Right atrium auricular region (tissue), 2 donors: ENCODE data around the gene TINCR. TPM values are rescaled to one million over a fixed set of nuclear protein-coding genes. Genes with fewer than 3 reads are reported as not detected.

Experiments used
- DNase-seq: peaks from one replicate; pipeline ENCODE4 v3.0.0-alpha.2; 2019; ENCODE audit warnings: low spot score
- H3K27ac ChIP-seq, 2 donors: fragments of 200-600 bp; sonication (generic); 1 replicate in 1 of 2; 2 replicates in 1 of 2; pipeline ENCODE4 v1.5.1; 2016 to 2019
- H3K27me3 ChIP-seq, 2 donors: fragments of 200-600 bp; sonication (generic); one replicate each; pipeline versions ENCODE4 v1.5.1 to v1.6.0; 2017 to 2019
- H3K36me3 ChIP-seq: fragments of 200-600 bp; sonication (generic); one replicate; pipeline ENCODE4 v1.5.1; 2016
- H3K4me1 ChIP-seq, 2 donors: fragments of 200-600 bp; sonication (generic); one replicate each; pipeline versions ENCODE4 v1.5.1 to v1.6.0; 2017 to 2019
- H3K4me3 ChIP-seq, 2 donors: fragments of 200-600 bp; sonication (generic); 1 replicate in 1 of 2; 2 replicates in 1 of 2; pipeline ENCODE4 v1.5.1; 2017 to 2019; ENCODE audit warnings: mild to moderate bottlenecking in 1 of 2, moderate library complexity in 1 of 2
- H3K9me3 ChIP-seq, 2 donors: fragments of 200-600 bp; sonication (generic); one replicate each; pipeline ENCODE4 v1.5.1; 2019
- CTCF ChIP-seq, 2 donors: fragments of 200-600 bp; sonication (generic); IDR thresholded peaks; one replicate each; pipeline ENCODE4 v1.5.1; 2019; ENCODE audit warnings: antibody characterized with exemption in 2 of 2
- total RNA-seq, 2 donors: library from RNA; depleted of rRNA; stranded (reverse); fragments of >200 nt; gene quantifications; one replicate each; pipeline ENCODE4 v1.1.0, GENCODE V29; 2016

TINCR gene
- total RNA-seq, 2 donors from 2014 or later = 0.59 TPM; not detected in 1

- peaks cover 83% of the 10 kb centered on the region for H3K36me3 ChIP-seq
- H3K9me3 ChIP-seq = no peaks in the 10 kb centered on the region
- no peaks in the 10 kb centered on the region for H3K27me3 ChIP-seq
- DNase-seq = no peak
- peak overlapping the region in 1 of 2 donors; percentile 18 for H3K27ac ChIP-seq
- H3K4me1 ChIP-seq = peaks cover 0 to 5% of the 10 kb centered on the region in 2 donors
- TF ChIP-seq CTCF (IDR thresholded peaks at IDR 0.05) = no peak
- H3K4me3 ChIP-seq = no peak overlapping the region
These were observed 40.5 kb upstream of the TINCR start for GRCh38 chr19:5608291-5608690.

DNA sequence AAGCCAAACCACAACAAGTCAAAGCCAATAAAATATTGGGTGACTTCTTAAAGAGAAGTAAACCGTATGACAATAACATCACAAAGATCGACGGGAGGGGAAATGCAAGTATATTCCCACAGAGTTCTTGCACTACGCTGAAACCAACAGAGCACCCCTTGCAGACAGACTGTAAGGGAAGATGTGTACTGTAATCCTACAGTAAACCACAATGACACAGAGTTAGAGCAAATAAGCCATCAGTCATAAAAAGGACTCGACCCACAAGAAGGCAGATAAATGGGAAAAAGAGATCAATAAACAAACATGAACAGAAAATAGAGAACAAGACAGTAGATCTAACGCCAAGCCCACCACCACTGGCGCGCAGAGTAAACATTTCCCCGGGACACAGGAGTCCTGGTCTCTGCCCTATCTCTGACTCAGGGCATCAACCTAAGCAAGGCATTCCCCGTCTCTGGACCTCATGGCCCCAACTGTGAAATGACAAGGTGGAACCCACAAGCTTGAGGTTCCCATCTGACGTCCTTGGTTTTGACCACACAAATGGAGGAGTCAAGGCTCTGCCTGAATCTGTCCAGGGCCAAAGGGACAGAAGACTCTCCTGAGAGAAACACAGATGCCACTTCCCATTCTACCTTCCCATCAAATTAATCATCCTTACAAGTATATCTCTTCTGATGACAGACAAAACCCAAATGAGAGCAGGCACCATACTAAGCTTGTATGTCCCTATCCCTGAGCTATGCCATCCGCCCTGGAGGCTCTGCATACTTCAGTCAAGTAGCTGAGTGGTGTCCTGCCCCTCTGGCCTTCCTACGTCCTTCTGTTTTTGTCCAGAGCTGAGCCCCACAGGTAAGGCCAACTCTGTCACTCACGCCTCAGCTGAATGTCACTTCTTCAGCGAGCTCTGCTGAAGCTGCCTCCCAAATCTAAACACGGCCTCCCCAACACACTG lies 39.8 kb upstream of the TINCR start:
- Histone ChIP-seq H3K27ac (peak overlapping the region in 1 of 2 donors; percentile 20), H3K27me3 (no peaks in the 10 kb centered on the region), H3K36me3 (peaks cover 83% of the 10 kb centered on the region), H3K9me3 (no peaks in the 10 kb centered on the region), H3K4me1 (peaks cover 0 to 5% of the 10 kb centered on the region in 2 donors), H3K4me3 (no peak overlapping the region)
- no peak for TF ChIP-seq CTCF (IDR thresholded peaks at IDR 0.05)
- no peak for DNase-seq

DNA sequence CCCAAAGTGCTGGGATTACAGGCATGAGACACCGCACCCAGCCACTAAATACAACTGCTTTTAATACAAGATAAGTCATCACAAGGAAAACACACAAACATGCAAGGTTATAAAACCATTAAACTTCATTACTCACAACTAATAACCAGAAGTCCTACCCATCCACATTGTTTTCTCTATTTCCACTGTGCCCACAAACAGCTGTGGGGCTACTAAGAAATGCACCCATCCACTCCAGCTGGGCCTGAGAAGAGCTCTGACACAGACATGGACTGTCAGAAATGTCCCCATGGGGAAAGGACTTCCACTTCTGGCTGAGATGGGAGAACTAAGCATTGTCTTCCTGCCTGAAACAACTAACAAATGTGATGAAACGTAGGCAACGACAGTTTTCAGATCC lies 37.6 kb upstream of the TINCR start:
- peaks cover 92% of the 10 kb centered on the region for H3K36me3 ChIP-seq
- H3K4me3 ChIP-seq = no peak overlapping the region
- no peak for TF ChIP-seq CTCF (IDR thresholded peaks at IDR 0.05)
- no peaks in the 10 kb centered on the region for H3K9me3 ChIP-seq
- H3K4me1 ChIP-seq = peaks cover 0 to 5% of the 10 kb centered on the region in 2 donors
- DNase-seq = no peak
- no peaks in the 10 kb centered on the region for H3K27me3 ChIP-seq
- H3K27ac ChIP-seq = no peak overlapping the region

GRCh38 chr19:5603626-5604025 lies 35.9 kb upstream of the TINCR start:
- no peak for TF ChIP-seq CTCF (IDR thresholded peaks at IDR 0.05)
- H3K27me3 ChIP-seq = no peaks in the 10 kb centered on the region
- peaks cover 92% of the 10 kb centered on the region for H3K36me3 ChIP-seq

GRCh38 chr19:5600797-5601196 lies 33.0 kb upstream of the TINCR start:
- Histone ChIP-seq H3K9me3 (no peaks in the 10 kb centered on the region), H3K36me3 (peaks cover 93% of the 10 kb centered on the region), H3K27me3 (no peaks in the 10 kb centered on the region), H3K27ac (no peak overlapping the region), H3K4me1 (no peaks in the 10 kb centered on the region), H3K4me3 (no peak overlapping the region)
- no peak for TF ChIP-seq CTCF (IDR thresholded peaks at IDR 0.05)
- DNase-seq = no peak

More at GRCh38 chr19:5603626-5604025, 35.9 kb upstream of the TINCR start:
- Histone ChIP-seq H3K27ac (no peak overlapping the region), H3K4me1 (peaks cover 0 to 5% of the 10 kb centered on the region in 2 donors), H3K9me3 (no peaks in the 10 kb centered on the region), H3K4me3 (no peak overlapping the region)
- no peak for DNase-seq
